ENCODE results near the gene FOCAD. TPM values are rescaled to one million over a fixed set of nuclear protein-coding genes. Genes with fewer than 3 reads are reported as not detected.

FOCAD gene
- total RNA-seq, 1 experiment from 2014 or later: 42.7 TPM

DNA sequence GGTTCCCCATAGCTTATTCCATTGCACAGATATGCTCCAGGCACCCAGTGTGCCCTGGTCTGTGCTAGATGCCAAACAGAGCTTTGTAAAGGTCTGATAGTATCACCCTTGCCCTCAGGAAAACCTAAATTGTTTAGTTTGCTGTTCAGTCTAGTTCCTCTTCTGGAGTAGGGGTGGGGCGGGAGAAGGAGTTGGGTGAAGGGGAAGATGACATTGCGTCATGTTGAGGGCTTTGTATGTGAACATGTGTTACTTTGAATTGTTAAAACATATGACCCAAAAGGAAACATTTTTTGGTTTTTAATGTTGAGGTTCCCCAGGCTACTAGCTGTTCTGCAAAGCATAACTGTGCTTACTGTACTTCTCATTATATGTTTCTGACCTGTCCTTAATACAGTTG, 306.8 kb downstream of the FOCAD start:
- no peak for DNase-seq (ENCODE audit: low spot score)
- H3K27me3 ChIP-seq (replicated peaks; ENCODE audit: insufficient read depth, low read depth, low read length, poor library complexity): no peaks in the 10 kb centered on the region
- no TSS peak for BruUV-seq (replicated peaks)
- ChIA-PET CTCF (no interaction called here), POLR2A (ENCODE audit: low non-redundant PET) (no interaction called here)
- H3K9me3 ChIP-seq (ENCODE audit: low read depth, low read length, poor library complexity, severe bottlenecking): no peaks in the 10 kb centered on the region
- no peaks in the 10 kb centered on the region for H3K4me1 ChIP-seq (ENCODE audit: insufficient read depth, low read length, poor library complexity, severe bottlenecking)
- peaks cover 2% of the 10 kb centered on the region for H3K36me3 ChIP-seq (ENCODE audit: insufficient read depth, low read length, poor library complexity, severe bottlenecking)
- H3K27ac ChIP-seq (ENCODE audit: low read depth, low read length, poor library complexity, severe bottlenecking): no peak overlapping the region
- H3K4me3 ChIP-seq (ENCODE audit: low read depth, low read length, poor library complexity, severe bottlenecking): no peak overlapping the region
- no peak for TF ChIP-seq EZH2 (IDR thresholded peaks at IDR 0.05; ENCODE audit: borderline replicate concordance, low read depth, low read length, poor library complexity, severe bottlenecking)
- TF ChIP-seq, protein P1, sequence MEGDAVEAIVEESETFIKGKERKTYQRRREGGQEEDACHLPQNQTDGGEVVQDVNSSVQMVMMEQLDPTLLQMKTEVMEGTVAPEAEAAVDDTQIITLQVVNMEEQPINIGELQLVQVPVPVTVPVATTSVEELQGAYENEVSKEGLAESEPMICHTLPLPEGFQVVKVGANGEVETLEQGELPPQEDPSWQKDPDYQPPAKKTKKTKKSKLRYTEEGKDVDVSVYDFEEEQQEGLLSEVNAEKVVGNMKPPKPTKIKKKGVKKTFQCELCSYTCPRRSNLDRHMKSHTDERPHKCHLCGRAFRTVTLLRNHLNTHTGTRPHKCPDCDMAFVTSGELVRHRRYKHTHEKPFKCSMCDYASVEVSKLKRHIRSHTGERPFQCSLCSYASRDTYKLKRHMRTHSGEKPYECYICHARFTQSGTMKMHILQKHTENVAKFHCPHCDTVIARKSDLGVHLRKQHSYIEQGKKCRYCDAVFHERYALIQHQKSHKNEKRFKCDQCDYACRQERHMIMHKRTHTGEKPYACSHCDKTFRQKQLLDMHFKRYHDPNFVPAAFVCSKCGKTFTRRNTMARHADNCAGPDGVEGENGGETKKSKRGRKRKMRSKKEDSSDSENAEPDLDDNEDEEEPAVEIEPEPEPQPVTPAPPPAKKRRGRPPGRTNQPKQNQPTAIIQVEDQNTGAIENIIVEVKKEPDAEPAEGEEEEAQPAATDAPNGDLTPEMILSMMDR (conservative IDR thresholded peaks at IDR 0.05; ENCODE audit: low read depth, low read length): no peak
- intact Hi-C loops (cut with micrococcal nuclease; ENCODE audit: unreplicated experiment): no loop called here

DNA sequence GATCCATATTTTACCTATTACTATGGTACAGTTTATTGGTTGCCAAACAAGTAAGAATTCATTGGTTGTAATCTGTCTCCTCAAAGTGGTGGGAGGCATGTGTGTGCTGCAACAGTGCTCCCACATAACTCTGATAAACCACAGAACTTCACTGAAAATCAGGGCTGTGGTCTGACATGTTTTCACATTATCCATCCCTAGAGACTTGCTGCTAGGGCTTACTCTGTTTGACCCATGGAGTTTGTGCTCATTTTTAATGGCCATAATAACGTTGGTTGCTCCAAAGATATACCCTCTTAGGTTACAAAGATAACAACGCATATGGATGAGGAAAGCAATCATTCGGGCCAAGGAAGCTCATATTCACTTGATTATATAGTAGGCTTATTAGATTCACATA, 310.4 kb downstream of the FOCAD start:
- H3K4me1 ChIP-seq (ENCODE audit: insufficient read depth, low read length, poor library complexity, severe bottlenecking): no peaks in the 10 kb centered on the region
- TF ChIP-seq EZH2 (IDR thresholded peaks at IDR 0.05; ENCODE audit: borderline replicate concordance, low read depth, low read length, poor library complexity, severe bottlenecking): no peak
- TF ChIP-seq, protein P1 (conservative IDR thresholded peaks at IDR 0.05; ENCODE audit: low read depth, low read length): no peak
- H3K36me3 ChIP-seq (ENCODE audit: insufficient read depth, low read length, poor library complexity, severe bottlenecking): no peaks in the 10 kb centered on the region
- H3K9me3 ChIP-seq (ENCODE audit: low read depth, low read length, poor library complexity, severe bottlenecking): no peaks in the 10 kb centered on the region
- intact Hi-C loops (cut with micrococcal nuclease; ENCODE audit: unreplicated experiment): no loop called here
- no peaks in the 10 kb centered on the region for H3K27me3 ChIP-seq (replicated peaks; ENCODE audit: insufficient read depth, low read depth, low read length, poor library complexity)
- no peak overlapping the region for H3K4me3 ChIP-seq (ENCODE audit: low read depth, low read length, poor library complexity, severe bottlenecking)
- POLR2A ChIA-PET (ENCODE audit: low non-redundant PET): no interaction called here
- H3K27ac ChIP-seq (ENCODE audit: low read depth, low read length, poor library complexity, severe bottlenecking): no peak overlapping the region
- DNase-seq (ENCODE audit: low spot score): no peak
- CTCF ChIA-PET: no interaction called here
- BruUV-seq (replicated peaks): no TSS peak

DNA sequence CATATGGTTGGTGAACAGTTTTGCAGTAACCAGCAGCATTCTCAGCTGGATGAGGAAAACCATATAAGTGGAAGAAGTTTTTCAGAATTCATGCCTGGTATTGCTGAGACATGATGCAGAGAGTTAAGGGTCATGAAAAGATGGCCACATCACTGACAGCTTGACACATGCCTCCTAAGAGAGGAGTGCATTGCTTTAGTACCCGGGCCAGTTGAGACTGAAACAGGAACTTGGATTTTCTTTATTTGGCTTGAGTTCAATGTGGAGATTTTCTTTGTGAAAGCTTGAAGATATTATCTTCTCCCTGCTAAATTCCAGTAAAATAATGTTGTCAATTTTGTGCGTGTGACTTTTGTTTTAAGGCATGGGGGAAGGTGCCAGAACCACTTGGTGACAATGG, 311.6 kb downstream of the FOCAD start:
- no peaks in the 10 kb centered on the region for H3K4me1 ChIP-seq (ENCODE audit: insufficient read depth, low read length, poor library complexity, severe bottlenecking)
- H3K27me3 ChIP-seq (replicated peaks; ENCODE audit: insufficient read depth, low read depth, low read length, poor library complexity): no peaks in the 10 kb centered on the region
- no peak overlapping the region for H3K27ac ChIP-seq (ENCODE audit: low read depth, low read length, poor library complexity, severe bottlenecking)
- no TSS peak for BruUV-seq (replicated peaks)
- ChIA-PET POLR2A (ENCODE audit: low non-redundant PET) (no interaction called here), CTCF (no interaction called here)
- no peak overlapping the region for H3K4me3 ChIP-seq (ENCODE audit: low read depth, low read length, poor library complexity, severe bottlenecking)
- peaks cover 4% of the 10 kb centered on the region for H3K36me3 ChIP-seq (ENCODE audit: insufficient read depth, low read length, poor library complexity, severe bottlenecking)
- DNase-seq (ENCODE audit: low spot score): no peak
- no peaks in the 10 kb centered on the region for H3K9me3 ChIP-seq (ENCODE audit: low read depth, low read length, poor library complexity, severe bottlenecking)
- intact Hi-C loops (cut with micrococcal nuclease; ENCODE audit: unreplicated experiment): no loop called here
- TF ChIP-seq, protein P1 (conservative IDR thresholded peaks at IDR 0.05; ENCODE audit: low read depth, low read length): no peak
- no peak for TF ChIP-seq EZH2 (IDR thresholded peaks at IDR 0.05; ENCODE audit: borderline replicate concordance, low read depth, low read length, poor library complexity, severe bottlenecking)
